Pons (tissue), 1 donor: ENCODE results near the gene TNIK.

ENCODE experiments used
- DNase-seq: peaks from one replicate; pipeline ENCODE4 v3.0.0-alpha.2; 2016; ENCODE audit warnings: low spot score

Gene TNIK

GRCh38 chr3:171282041-171282440 is 178.2 kb downstream of the TNIK start:
- peak; percentile 35 for DNase-seq

DNA sequence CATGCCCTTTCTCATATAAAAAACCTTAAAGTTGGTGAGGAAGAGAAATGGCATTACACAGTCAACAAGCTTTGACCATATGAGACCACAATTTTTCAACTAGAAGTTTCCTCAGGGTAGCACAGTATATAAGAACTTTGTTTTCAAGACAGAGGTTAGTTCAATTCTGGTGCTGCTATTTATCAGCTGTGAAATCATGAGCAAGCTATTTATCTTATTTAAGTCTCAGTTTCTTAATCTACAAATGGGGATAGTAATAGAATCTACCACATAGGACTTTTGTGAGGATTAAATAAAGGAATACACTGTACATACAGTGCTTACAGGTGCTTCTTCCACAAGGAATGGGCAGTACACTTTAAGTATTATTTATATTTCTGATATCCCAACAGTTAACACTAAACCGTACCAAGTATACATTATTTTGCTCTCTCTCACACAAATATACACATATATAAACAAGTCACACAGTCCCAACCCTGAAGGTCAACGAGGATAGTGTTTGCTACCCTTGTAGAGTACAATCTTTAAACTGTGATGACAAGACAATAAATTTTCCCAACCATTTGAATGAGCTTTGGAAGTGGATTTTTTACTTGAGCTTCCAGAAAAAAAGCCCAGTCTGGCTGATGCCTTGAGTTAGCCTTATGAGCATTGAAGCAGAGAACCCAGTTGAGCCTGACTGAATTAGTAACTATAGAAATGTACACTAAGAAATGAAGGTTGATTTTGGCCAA is 178.8 kb downstream of the TNIK start:
- DNase-seq, result no peak

DNA sequence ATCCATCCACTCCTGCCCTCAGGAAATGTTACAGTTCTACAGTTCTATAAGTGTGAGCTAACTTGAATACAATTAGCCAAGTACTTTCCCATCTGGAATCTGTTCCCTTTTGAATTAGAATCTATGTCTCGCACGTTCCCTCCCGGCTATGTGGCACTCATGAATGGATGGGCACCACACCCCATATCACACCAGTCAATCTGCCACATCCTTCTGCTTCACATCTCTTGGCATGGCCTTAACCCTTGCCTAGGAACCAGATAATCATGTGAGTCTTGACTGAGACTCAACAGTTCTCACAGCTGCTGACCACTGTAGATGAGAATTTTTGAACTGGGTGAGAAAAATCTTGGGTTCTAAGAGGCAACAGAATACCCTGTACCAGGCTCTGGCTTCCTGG is 180.2 kb downstream of the TNIK start:
- no peak for DNase-seq

GRCh38 chr3:171278299-171278590 is 182.0 kb downstream of the TNIK start:
- no peak for DNase-seq

GRCh38 chr3:171277456-171278298 is 182.5 kb downstream of the TNIK start:
- no peak for DNase-seq

GRCh38 chr3:171276923-171277322 is 183.3 kb downstream of the TNIK start:
- no peak for DNase-seq

- no peak for DNase-seq
These were observed 186.0 kb downstream of the TNIK start for GRCh38 chr3:171274222-171274621.

- DNase-seq, result no peak
These were observed 189.7 kb downstream of the TNIK start for GRCh38 chr3:171270541-171270940.

DNA sequence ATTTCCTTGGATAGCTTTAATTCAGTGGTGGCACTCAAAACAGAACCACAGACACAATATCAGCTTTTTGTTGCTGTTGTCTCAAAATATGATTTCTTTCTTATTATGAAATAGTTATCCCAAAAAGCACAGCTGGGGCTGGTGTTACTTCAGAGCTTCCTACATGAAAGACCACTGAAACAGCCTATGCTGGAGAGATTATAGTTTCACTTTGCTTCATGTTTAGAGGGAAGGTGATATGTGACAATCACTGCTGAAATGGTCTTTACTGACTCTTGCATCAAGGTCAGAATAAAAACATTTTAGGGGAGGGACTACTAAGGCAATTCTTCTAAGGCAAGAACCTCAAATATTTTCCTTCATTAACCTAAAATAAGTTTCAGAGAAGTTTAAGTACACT is 190.7 kb downstream of the TNIK start:
- no peak for DNase-seq

- no peak for DNase-seq
These were observed 191.5 kb downstream of the TNIK start for GRCh38 chr3:171268677-171269076.

GRCh38 chr3:171267104-171267503 is 193.1 kb downstream of the TNIK start:
- no peak for DNase-seq

DNA sequence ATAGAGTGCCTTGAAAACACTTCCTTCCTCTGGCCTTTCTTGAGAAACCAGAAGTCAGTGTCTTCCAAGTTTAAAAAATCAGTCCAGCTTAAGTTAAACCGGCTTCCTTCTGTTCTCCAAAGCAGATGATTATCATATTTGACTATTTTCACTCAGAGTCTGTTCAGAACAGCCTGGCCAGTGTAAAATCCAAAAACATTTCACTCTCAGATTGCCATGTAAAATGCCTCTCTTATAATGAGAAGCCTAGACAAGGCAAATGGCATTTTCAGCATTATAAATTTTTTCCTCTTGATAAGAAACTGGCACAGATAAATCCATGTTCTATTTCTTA is 193.5 kb downstream of the TNIK start:
- no peak for DNase-seq

- DNase-seq, result no peak
These were observed 194.0 kb downstream of the TNIK start for GRCh38 chr3:171266034-171266739.

- no peak for DNase-seq
These were observed 195.4 kb downstream of the TNIK start for GRCh38 chr3:171264758-171265157.

- no peak for DNase-seq
These were observed 197.8 kb downstream of the TNIK start for GRCh38 chr3:171262431-171262830.

DNA sequence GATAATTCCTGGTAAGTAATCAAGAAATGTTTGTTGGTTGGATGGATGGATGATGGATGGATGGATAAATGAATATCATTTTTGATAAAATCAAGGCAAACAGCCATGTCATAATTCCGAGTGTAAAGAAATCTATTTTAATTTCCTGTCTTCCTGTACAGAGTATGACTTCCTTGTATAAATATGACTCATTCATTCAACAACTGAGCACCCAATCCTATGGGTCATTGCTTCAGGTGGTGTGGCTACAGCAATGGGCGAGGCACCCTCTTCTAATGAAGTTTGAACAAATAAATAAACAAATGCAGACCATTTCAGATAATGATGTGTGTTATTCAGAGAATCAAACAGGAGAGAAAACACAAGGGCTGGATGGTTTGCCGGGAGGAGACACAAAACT is 198.7 kb downstream of the TNIK start:
- no peak for DNase-seq

- no peak for DNase-seq
These were observed 199.3 kb downstream of the TNIK start for GRCh38 chr3:171260899-171261298.

DNA sequence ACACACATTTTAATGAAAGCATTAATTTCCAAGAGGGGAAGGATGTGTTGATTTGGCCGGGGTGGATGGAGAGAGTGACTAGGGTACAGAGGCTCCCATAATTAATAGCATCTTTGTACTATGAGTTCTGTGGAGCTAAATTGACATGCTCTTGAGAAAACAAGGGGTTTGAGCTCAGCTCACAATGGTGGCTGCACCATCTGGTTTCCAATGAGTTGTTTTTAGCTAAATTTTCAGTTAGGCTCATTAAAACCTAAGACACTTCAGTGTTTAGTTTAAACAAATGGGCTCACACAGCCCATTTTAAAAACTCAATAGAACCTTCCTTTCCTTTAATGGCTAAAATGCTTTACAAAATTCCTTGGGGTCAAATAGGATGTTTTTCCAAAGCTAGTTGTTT is 199.7 kb downstream of the TNIK start:
- peak; percentile 42 for DNase-seq

GRCh38 chr3:171258316-171258715 is 201.9 kb downstream of the TNIK start:
- no peak for DNase-seq

DNA sequence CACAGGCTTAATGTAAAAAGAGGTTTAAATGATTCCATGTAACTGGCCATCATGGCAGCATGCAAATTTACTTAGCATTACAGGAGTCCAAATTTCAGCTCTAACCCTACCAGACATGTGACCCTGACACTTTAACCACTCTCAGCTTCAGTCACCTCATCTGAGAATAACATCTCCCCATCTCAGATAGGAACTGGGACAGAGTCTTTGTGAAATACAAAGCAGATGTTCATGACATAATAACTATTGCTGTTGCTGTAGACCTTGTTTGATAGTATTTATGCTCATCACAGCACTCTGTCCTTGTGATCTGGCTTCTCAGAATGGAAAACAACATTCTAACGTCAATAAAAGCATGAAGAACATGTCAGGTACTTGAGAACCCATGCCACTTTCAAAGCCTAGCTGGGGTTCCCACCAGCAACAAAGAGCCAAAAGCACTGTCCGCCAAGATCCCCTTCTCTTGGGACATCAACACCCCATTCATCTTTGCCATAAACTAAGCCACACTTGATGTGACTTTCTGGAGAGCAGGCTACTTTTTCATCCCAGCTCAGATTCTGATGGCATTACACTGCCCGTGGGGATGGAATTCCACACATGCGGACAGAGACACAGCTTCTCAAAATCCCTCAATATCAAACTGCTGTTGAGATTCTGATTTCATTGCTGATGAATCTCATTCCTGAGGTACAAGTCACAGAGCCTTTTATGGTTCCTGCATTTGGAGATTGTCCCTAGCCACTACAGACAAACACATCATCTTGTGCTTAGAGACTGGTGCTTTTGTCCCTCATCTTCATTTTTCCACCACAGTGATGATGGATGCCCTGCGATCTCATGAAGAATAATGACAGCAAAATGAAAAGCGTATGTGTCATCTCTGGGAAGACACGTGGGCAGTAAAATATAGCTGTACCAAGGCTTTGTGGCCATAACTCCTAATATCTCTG is 202.7 kb downstream of the TNIK start:
- DNase-seq, result no peak

GRCh38 chr3:171256445-171257250 is 203.6 kb downstream of the TNIK start:
- no peak for DNase-seq
